Astrocyte (in vitro differentiated cells and primary cell): ENCODE measurements around the gene LRRTM1.

Experiments used
- CTCF ChIP-seq: IDR thresholded peaks from 2 replicates; pipeline ENCODE4 v1.5.1; 2011; ENCODE audit warnings: low read depth, mild to moderate bottlenecking, inconsistent platforms, low read length, moderate library complexity; ENCODE audit not compliant: insufficient read depth
- EZH2 ChIP-seq: IDR thresholded peaks from 2 replicates; pipeline ENCODE4 v1.6.1; 2012; ENCODE audit warnings: mild to moderate bottlenecking, low read length, inconsistent platforms; ENCODE audit not compliant: insufficient read depth

GRCh38 chr2:80326861-80327260 lies 22.3 kb upstream of the LRRTM1 start:
- no peak for TF ChIP-seq CTCF
- TF ChIP-seq EZH2, result no peak
